Keratinocyte (primary cell): Measurements from ENCODE around the gene HNF4A. TPM values are rescaled to one million over a fixed set of nuclear protein-coding genes. Genes with fewer than 3 reads are reported as not detected.

Experiments
- DNase-seq: peaks from one replicate; pipeline ENCODE4 v3.0.0-alpha.2; 2011; ENCODE audit warnings: low read depth, missing footprints, low spot score
- FAIRE-seq: peaks from 2 replicates; lab custom pipeline; 2011; peaks lifted over from hg19 to GRCh38; lab: Jason Lieb, UNC
- H2AFZ ChIP-seq: 2 replicates; pipeline ENCODE4 v1.6.0; 2012; ENCODE audit warnings: low read length, control low read depth, inconsistent platforms; ENCODE audit not compliant: control insufficient read depth
- H3K27ac ChIP-seq: 2 replicates; pipeline ENCODE4 v1.5.1; 2011; ENCODE audit warnings: low read length; ENCODE audit not compliant: control insufficient read depth, insufficient read depth
- H3K27me3 ChIP-seq: 3 replicates; pipeline ENCODE4 v1.6.0; 2011; ENCODE audit warnings: low read length; ENCODE audit not compliant: control insufficient read depth, insufficient read depth; ENCODE audit errors: extremely low read depth
- H3K36me3 ChIP-seq, 2 experiments: 2 replicates in 1 of 2; 3 replicates in 1 of 2; pipeline ENCODE4 v1.5.1; 2011; ENCODE audit warnings: low read length in 2 of 2, mild to moderate bottlenecking in 1 of 2; ENCODE audit not compliant: control insufficient read depth in 2 of 2, insufficient read depth in 2 of 2; ENCODE audit errors: extremely low read depth in 1 of 2
- H3K4me1 ChIP-seq: 3 replicates; pipeline ENCODE4 v1.5.1; 2011; ENCODE audit warnings: low read length; ENCODE audit not compliant: control insufficient read depth, insufficient read depth; ENCODE audit errors: extremely low read depth
- H3K4me2 ChIP-seq: 3 replicates; pipeline ENCODE4 v1.6.0; 2011; ENCODE audit warnings: low read depth, low read length; ENCODE audit not compliant: control insufficient read depth, insufficient read depth; ENCODE audit errors: extremely low read depth
- H3K4me3 ChIP-seq, 3 experiments: fragments of 200-600 bp in 1 of 3; sonication (generic) in 1 of 3; 2 replicates in 2 of 3; 3 replicates in 1 of 3; pipeline ENCODE4 v1.5.1; 2011 to 2016; ENCODE audit warnings: low read length in 3 of 3, mild to moderate bottlenecking in 3 of 3, control low read depth in 2 of 3, inconsistent platforms in 1 of 3, low read depth in 1 of 3, mixed read lengths in 1 of 3, mixed run types in 1 of 3, moderate library complexity in 1 of 3; ENCODE audit not compliant: control insufficient read depth in 2 of 3, insufficient read depth in 2 of 3; ENCODE audit errors: extremely low read depth in 1 of 3
- H3K79me2 ChIP-seq: 2 replicates; pipeline ENCODE4 v1.6.0; 2012; ENCODE audit warnings: low read length; ENCODE audit not compliant: control insufficient read depth, insufficient read depth
- H3K9ac ChIP-seq: 3 replicates; pipeline ENCODE4 v1.6.0; 2011; ENCODE audit warnings: low read length; ENCODE audit not compliant: control insufficient read depth, insufficient read depth; ENCODE audit errors: extremely low read depth
- H3K9me1 ChIP-seq: 3 replicates; pipeline ENCODE4 v1.6.0; 2011; ENCODE audit warnings: low read length; ENCODE audit not compliant: control insufficient read depth, insufficient read depth; ENCODE audit errors: extremely low read depth
- H3K9me3 ChIP-seq: 2 replicates; pipeline ENCODE4 v1.5.1; 2012; ENCODE audit warnings: low read depth, low read length; ENCODE audit not compliant: control insufficient read depth
- H4K20me1 ChIP-seq: 3 replicates; pipeline ENCODE4 v1.6.0; 2011; ENCODE audit warnings: low read length; ENCODE audit not compliant: control insufficient read depth, insufficient read depth; ENCODE audit errors: extremely low read depth
- EZH2 ChIP-seq: IDR thresholded peaks from one replicate; pipeline ENCODE4 v1.6.1; 2012; ENCODE audit warnings: inconsistent platforms, mild to moderate bottlenecking, low read length, moderate library complexity
- dilution Hi-C: fragments of 300-500 bp; cut with MboI; formaldehyde crosslinking; loops from one replicate; pipeline ENCODE4 v1.7.0; 2020; ENCODE audit warnings: low sequenced_read_pairs; ENCODE audit not compliant: extremely low pct_ligation_motif_present
- polyA plus RNA-seq, 5 experiments: library from polyadenylated mRNA; depleted of rRNA in 3 of 5; stranded (reverse) in 3 of 5; stranded (forward) in 1 of 5; unstranded in 1 of 5; fragments of >200 nt; gene quantifications; 1 replicate in 1 of 5; 2 replicates in 3 of 5; 3 replicates in 1 of 5; pipeline versions ENCODE4 v1.2.1 to v1.2.3, GENCODE V29; 2011 to 2012; ENCODE audit warnings: missing spikeins in 2 of 5, low read depth in 1 of 5, low replicate concordance in 1 of 5
- TF ChIP-seq, protein P1 (sequence below), 3 experiments: IDR thresholded peaks in 1 of 3; conservative IDR thresholded peaks in 1 of 3; optimal IDR thresholded peaks in 1 of 3; 2 replicates in 2 of 3; 3 replicates in 1 of 3; pipeline versions ENCODE3 to v1.5.1; 2011; ENCODE audit warnings: low read length in 3 of 3, mild to moderate bottlenecking in 3 of 3, moderate library complexity in 2 of 3, control low read depth in 1 of 3, inconsistent platforms in 1 of 3; ENCODE audit not compliant: insufficient read depth in 2 of 3; ENCODE audit errors: extremely low read depth in 1 of 3

The HNF4A gene
- polyA plus RNA-seq, 1 donor (not counting 4 experiments of a cell fraction or from before 2014, with no cell fraction given), result not detected

GRCh38 chr20:44448753-44449546 lies 93.5 kb downstream of the HNF4A start:
- Histone ChIP-seq H3K36me3 (no peaks in the 10 kb centered on the region), H4K20me1 (no peaks in the 10 kb centered on the region), H3K4me2 (no peak overlapping the region), H3K79me2 (no peaks in the 10 kb centered on the region), H3K27me3 (no peaks in the 10 kb centered on the region), H3K4me1 (no peaks in the 10 kb centered on the region), H3K9ac (no peak overlapping the region), H3K27ac (no peak overlapping the region), H3K9me3 (no peaks in the 10 kb centered on the region), H3K9me1 (no peaks in the 10 kb centered on the region), H3K4me3 (no peak overlapping the region), H2AFZ (no peak overlapping the region)
- TF ChIP-seq, protein P1, sequence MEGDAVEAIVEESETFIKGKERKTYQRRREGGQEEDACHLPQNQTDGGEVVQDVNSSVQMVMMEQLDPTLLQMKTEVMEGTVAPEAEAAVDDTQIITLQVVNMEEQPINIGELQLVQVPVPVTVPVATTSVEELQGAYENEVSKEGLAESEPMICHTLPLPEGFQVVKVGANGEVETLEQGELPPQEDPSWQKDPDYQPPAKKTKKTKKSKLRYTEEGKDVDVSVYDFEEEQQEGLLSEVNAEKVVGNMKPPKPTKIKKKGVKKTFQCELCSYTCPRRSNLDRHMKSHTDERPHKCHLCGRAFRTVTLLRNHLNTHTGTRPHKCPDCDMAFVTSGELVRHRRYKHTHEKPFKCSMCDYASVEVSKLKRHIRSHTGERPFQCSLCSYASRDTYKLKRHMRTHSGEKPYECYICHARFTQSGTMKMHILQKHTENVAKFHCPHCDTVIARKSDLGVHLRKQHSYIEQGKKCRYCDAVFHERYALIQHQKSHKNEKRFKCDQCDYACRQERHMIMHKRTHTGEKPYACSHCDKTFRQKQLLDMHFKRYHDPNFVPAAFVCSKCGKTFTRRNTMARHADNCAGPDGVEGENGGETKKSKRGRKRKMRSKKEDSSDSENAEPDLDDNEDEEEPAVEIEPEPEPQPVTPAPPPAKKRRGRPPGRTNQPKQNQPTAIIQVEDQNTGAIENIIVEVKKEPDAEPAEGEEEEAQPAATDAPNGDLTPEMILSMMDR (optimal IDR thresholded peaks at IDR 0.05 in 1 of 3, IDR thresholded peaks at IDR 0.05 in 1 of 3, conservative IDR thresholded peaks at IDR 0.05 in 1 of 3; ENCODE audit: extremely low read depth in 1 of 3, insufficient read depth in 2 of 3, low read length in 3 of 3), result peak; percentile 53 to 72 (median 62)
- no peak for TF ChIP-seq EZH2
- dilution Hi-C loops, result no loop called here
- peak; percentile 11 for DNase-seq
- FAIRE-seq, result no peak

GRCh38 chr20:44449864-44450263 lies 94.4 kb downstream of the HNF4A start:
- Histone ChIP-seq H4K20me1 (no peaks in the 10 kb centered on the region), H3K9ac (no peak overlapping the region), H3K79me2 (no peaks in the 10 kb centered on the region), H3K4me2 (no peak overlapping the region), H3K27ac (no peak overlapping the region), H3K36me3 (no peaks in the 10 kb centered on the region), H3K4me1 (no peaks in the 10 kb centered on the region), H3K27me3 (no peaks in the 10 kb centered on the region), H3K4me3 (no peak overlapping the region), H2AFZ (no peak overlapping the region), H3K9me1 (no peaks in the 10 kb centered on the region), H3K9me3 (no peaks in the 10 kb centered on the region)
- TF ChIP-seq EZH2, result no peak
- TF ChIP-seq, protein P1 (optimal IDR thresholded peaks at IDR 0.05 in 1 of 3, IDR thresholded peaks at IDR 0.05 in 1 of 3, conservative IDR thresholded peaks at IDR 0.05 in 1 of 3; ENCODE audit: extremely low read depth in 1 of 3, insufficient read depth in 2 of 3, low read length in 3 of 3), result no peak
- FAIRE-seq (no peak), DNase-seq (no peak)
- dilution Hi-C loops, result no loop called here
